Fibroblast of the aortic adventitia (primary cell): ENCODE data around the gene PRKCH. TPM values are rescaled to one million over a fixed set of nuclear protein-coding genes. Genes with fewer than 3 reads are reported as not detected.

Experiments
- DNase-seq: peaks from one replicate; pipeline ENCODE4 v3.0.0-alpha.2; 2010; ENCODE audit warnings: low read depth
- H3K4me3 ChIP-seq: 2 replicates; pipeline ENCODE4 v1.5.1; 2011; ENCODE audit warnings: low read depth, mild to moderate bottlenecking, control low read depth, low read length, moderate library complexity
- total RNA-seq: library from RNA; depleted of rRNA; stranded (reverse); fragments of >200 nt; gene quantifications from 2 replicates; pipeline ENCODE4 v1.2.3, GENCODE V29; 2012; ENCODE audit warnings: low replicate concordance
- TF ChIP-seq, protein P1 (sequence below): IDR thresholded peaks from 2 replicates; pipeline ENCODE4 v1.5.1; 2011; ENCODE audit warnings: mild to moderate bottlenecking, low read length, control low read depth, inconsistent platforms; ENCODE audit not compliant: insufficient read depth

PRKCH gene
- total RNA-seq, 1 donor, result 4.2 TPM

- TF ChIP-seq, protein P1, sequence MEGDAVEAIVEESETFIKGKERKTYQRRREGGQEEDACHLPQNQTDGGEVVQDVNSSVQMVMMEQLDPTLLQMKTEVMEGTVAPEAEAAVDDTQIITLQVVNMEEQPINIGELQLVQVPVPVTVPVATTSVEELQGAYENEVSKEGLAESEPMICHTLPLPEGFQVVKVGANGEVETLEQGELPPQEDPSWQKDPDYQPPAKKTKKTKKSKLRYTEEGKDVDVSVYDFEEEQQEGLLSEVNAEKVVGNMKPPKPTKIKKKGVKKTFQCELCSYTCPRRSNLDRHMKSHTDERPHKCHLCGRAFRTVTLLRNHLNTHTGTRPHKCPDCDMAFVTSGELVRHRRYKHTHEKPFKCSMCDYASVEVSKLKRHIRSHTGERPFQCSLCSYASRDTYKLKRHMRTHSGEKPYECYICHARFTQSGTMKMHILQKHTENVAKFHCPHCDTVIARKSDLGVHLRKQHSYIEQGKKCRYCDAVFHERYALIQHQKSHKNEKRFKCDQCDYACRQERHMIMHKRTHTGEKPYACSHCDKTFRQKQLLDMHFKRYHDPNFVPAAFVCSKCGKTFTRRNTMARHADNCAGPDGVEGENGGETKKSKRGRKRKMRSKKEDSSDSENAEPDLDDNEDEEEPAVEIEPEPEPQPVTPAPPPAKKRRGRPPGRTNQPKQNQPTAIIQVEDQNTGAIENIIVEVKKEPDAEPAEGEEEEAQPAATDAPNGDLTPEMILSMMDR, result no peak
- H3K4me3 ChIP-seq, result no peak overlapping the region
Measured at GRCh38 chr14:61374284-61374683, 52.9 kb downstream of the PRKCH start.

DNA sequence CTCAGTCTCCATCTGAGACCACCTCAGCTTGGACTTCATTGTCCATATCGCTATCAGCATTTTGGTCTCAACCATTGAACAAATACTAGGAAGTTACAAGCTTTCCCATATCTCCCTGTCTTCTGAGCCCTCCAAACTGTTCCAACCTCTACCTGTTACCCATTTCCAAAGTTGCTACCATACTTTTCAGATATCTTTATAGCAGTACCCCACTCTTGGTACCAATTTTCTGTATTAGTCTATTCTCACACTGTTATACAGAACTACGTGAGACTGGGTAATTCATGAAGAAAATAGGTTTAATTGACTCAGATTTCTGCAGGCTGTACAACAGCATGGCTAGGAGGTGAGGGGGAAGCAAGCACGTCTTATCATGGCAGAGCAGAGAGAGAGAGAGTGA lies 53.8 kb downstream of the PRKCH start:
- TF ChIP-seq, protein P1, result no peak
- no peak overlapping the region for H3K4me3 ChIP-seq
- no peak for DNase-seq

More at GRCh38 chr14:61374284-61374683, 52.9 kb downstream of the PRKCH start:
- no peak for DNase-seq

DNA sequence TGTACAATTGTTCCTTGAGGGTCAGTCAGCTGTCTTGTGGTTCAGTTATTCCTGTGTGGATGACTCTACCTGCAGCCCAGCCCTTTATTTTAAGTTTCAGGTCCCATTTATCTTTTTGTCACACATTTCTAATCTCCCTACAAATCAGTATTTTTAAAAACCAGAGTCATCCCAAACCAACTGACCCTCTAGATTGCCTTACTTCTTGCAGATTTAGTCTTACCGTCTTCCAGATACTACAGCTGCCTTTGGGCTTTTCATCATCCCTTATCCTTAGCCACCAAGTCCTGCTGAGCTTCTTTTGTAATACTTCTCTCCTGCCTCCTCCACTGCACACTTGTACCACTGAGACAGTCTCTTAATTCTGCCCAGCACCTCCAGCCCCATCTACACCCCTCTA lies 54.9 kb downstream of the PRKCH start:
- TF ChIP-seq, protein P1, result no peak
- no peak for DNase-seq
- H3K4me3 ChIP-seq, result no peak overlapping the region

DNA sequence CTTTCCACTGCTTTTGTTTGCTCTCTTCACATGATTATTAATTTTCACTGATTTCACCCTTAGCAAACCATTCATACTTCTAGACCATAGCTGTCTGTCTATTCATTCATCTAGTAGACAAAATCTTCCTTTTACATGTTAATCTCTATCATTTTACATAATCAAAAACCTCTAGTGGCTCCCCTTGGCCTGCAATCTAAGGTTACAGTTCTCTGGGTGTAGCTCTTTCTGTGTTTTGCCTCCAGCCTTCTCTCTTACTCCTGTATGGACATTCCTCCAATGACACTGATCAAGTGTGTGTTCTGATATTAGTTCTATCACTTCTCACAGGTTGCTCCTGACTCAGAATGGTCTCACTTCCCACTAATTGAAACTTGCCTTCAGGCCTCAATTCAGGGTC lies 56.4 kb downstream of the PRKCH start:
- TF ChIP-seq, protein P1, result no peak
- DNase-seq, result no peak
- H3K4me3 ChIP-seq, result no peak overlapping the region

- no peak overlapping the region for H3K4me3 ChIP-seq
- no peak for DNase-seq
- TF ChIP-seq, protein P1, result no peak
Measured at GRCh38 chr14:61379639-61380184, 58.3 kb downstream of the PRKCH start.

GRCh38 chr14:61380984-61381383 lies 59.6 kb downstream of the PRKCH start:
- no peak overlapping the region for H3K4me3 ChIP-seq
- no peak for DNase-seq
- TF ChIP-seq, protein P1, result no peak

DNA sequence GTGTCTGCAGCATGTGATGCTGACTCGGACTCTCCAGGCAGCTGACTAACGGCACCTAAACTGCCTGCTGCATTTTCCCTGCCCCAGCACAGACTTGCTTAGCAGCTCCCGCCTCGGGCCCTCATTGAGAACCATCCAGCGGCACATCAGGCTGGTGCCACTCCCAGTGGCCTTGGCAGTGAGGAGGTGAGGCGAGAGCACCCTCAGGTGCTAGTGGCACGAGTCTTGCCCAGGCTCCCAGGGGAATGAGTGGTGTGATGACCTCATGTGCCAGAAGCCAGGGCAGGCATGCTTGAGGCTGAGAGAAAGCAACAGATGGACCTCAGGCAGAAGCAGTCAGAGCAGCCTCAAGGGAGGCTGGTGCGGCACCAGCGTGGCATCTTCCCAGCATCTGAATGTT lies 60.2 kb downstream of the PRKCH start:
- no peak for DNase-seq
- H3K4me3 ChIP-seq, result no peak overlapping the region
- TF ChIP-seq, protein P1, result no peak
